GM21367 (cell line): ENCODE data around the gene NKD2.

ENCODE experiments used
- ATAC-seq: cut with Tn5 transposase; IDR thresholded peaks from one replicate; pipeline ENCODE4 v1.9.1; 2021; ENCODE audit not compliant: unreplicated experiment

NKD2 gene

GRCh38 chr5:1083823-1084605, 75.4 kb downstream of the NKD2 start:
- no peak for ATAC-seq

GRCh38 chr5:1085391-1085790, 76.8 kb downstream of the NKD2 start:
- no peak for ATAC-seq

GRCh38 chr5:1086137-1086536, 77.5 kb downstream of the NKD2 start:
- ATAC-seq: no peak

GRCh38 chr5:1086871-1087270, 78.3 kb downstream of the NKD2 start:
- no peak for ATAC-seq

- ATAC-seq: no peak
Observed at GRCh38 chr5:1087428-1087827, 78.8 kb downstream of the NKD2 start.

- ATAC-seq: no peak
Observed at GRCh38 chr5:1088031-1088430, 79.4 kb downstream of the NKD2 start.
